T-helper 2 cell treated with Interferon-gamma antibody and Interleukin-4, amounts not matched to agents 100 ng/mL and 5 ng/mL, for 36 hours (primary cell): ENCODE results near the gene MTHFD1L. TPM values are rescaled to one million over a fixed set of nuclear protein-coding genes. Genes with fewer than 3 reads are reported as not detected.

ENCODE experiments used
- intact Hi-C: fragments of 100-400 bp; cut with micrococcal nuclease; formaldehyde crosslinking; loops from one replicate; pipeline ENCODE4 v1.15.1; 2023
- total RNA-seq: library from RNA; stranded (reverse); gene quantifications from 2 replicates; pipeline ENCODE4 v1.2.3, GENCODE V29; 2022

Gene MTHFD1L
- total RNA-seq, 1 donor from 2014 or later, result 41.5 TPM

- intact Hi-C loops, result loop anchor here (1.0 to 2.0 kb wide), 2 partner anchors 13 to 17 kb away; no protein-coding TSS in a partner anchor
Observed at GRCh38 chr6:150987371-150987828, 121.9 kb downstream of the MTHFD1L start.

DNA sequence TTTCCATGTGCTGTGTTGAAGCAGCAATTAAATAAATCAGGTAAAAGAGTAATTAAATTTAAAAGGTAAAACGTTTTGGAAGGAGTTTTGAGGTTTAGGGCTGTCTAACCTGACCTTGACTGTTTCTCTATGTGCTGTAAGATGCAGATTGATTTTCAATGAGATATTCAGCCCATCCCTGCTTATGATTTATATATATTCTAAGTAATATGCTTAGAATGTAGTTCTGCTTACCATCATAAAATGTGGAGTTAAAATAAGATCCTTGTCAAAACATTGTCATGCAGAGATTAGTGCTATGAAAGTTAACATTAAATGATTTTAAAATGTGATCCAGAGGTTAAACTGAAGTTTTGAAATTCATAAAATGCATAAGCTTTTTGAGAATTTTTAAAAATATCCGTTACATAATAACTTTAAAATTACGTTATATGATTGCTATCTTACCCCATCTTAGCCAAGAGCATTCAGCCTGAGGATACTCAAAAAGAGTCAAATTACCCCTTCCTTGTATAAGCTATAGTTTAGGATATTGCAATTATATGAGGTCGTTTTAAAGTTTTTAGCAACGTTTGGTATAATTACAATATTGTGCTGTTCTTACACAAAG, 122.5 kb downstream of the MTHFD1L start:
- intact Hi-C loops, result loop anchor here (1.0 to 2.0 kb wide), 2 partner anchors 13 to 16 kb away; no protein-coding TSS in a partner anchor

GRCh38 chr6:150991487-150991886, 126.0 kb downstream of the MTHFD1L start:
- intact Hi-C loops, result no loop called here

DNA sequence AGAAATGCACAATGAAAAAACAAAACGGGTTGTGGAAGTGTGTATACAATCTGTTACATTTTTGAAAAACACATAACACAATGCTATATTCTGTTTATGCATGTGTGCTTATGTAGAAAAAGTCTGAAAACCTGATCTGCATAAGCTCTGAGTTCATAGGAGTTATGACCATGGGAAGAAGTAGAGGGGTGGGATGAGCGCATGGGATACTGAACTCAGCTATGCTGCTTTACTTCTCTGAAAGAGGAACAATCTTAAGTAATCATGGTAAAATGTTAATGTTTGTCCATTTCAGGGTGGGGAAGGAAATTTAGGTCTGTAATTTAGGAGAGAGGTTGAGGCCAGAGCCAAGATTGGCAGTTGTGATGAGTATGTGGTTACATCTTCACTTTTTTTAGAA, 126.8 kb downstream of the MTHFD1L start:
- intact Hi-C loops, result no loop called here

- intact Hi-C loops, result no loop called here
Observed at GRCh38 chr6:150992703-150993102, 127.2 kb downstream of the MTHFD1L start.

- intact Hi-C loops, result no loop called here
Observed at GRCh38 chr6:150993253-150993652, 127.8 kb downstream of the MTHFD1L start.

- intact Hi-C loops, result no loop called here
Observed at GRCh38 chr6:150994026-150994425, 128.5 kb downstream of the MTHFD1L start.

DNA sequence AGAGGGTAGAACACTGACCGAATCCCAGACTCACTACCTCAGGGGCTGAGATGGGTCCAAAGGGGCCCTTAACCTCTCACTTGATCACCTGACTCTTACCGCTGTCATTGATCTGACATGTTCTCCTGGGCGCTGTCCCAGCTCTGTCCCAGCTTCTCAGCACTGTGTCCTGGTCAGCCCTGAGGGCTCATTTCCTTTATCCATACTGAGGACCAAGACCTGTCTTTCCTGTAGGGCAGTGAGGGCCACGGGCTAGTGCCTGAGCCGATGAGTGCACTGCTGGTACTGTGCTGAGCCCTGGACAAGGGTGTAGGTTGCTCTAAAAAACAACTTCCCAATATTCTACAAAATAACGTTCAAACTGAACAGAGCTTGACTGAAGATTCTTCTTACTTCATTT, 131.5 kb downstream of the MTHFD1L start:
- intact Hi-C loops, result no loop called here

DNA sequence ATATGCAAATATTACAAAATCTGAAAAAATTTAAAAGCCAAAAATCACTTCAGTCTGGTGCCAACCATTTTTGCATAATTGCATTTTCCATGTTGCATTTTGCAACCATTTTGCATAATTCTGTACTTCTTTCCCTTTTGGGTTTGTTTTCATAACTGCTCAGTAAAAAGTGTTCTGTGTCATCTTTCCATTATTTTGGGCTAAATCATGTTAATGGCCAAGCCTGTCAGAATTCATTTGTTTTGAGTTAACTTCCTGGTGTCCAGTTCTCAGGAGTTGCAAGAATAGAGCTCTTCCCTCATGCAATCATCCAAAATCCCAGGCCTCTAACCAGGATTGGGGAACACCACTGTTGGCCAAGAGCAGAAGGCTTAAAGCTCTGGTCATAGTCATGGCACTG, 133.6 kb downstream of the MTHFD1L start:
- intact Hi-C loops, result no loop called here

- intact Hi-C loops, result no loop called here
Observed at GRCh38 chr6:150999576-150999975, 134.1 kb downstream of the MTHFD1L start.

DNA sequence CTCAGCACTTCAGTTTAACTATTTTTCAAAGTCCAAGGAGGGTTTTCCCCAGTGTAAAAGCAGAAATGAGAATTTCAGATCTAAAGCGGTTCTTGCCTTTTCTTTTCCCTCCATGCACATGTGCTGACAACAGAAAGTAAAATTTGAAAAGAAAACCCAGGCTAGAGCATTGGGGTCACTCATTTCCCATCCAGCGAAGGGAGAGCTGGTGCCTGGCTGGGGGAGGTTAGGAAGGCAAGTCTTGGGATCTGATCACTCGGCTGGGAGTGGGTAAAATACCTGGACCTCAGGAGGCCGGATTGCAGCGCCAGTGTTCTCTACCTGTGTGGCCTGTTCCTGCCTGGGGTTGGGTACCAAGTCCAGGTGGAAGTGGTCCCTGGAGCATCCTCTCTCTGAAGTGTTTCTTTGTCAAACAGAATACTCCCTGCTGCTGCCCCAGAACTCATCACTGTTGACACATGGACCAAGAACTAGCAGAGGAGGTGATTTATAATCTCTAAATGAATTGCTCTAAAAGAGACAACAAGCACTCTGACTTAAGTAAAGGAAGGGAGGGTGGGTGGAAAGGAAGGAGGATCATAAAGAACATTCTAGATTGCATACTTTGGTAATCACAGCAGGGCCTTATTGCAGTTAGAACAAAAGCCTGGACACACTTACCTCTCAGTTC, 136.0 kb downstream of the MTHFD1L start:
- intact Hi-C loops, result loop anchor here (2.0 kb wide), 1 partner anchor 15 kb away; no protein-coding TSS in a partner anchor

- intact Hi-C loops, result no loop called here
Observed at GRCh38 chr6:151002057-151002450, 136.6 kb downstream of the MTHFD1L start.

DNA sequence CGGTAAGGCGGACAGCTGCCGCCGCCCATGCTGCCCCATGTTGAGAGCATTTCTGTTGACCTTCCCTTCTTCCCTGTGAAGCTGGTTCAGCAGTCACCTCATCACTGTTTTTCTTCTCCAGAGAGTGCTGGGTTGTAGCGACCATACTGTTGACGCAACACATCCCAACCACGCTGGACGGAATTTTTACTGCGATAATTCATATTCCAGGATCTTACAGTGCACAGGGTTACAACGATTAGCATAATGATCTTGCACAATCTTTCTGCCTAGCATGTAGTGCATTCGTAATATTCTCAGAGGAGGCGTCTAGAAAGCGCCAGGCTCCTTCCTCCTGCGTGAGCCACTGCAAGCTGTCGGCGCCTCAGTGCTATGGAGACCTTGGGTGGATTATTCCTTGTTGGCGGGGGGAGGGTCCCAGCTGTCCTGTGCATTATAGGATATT, 137.0 kb downstream of the MTHFD1L start:
- intact Hi-C loops, result no loop called here

DNA sequence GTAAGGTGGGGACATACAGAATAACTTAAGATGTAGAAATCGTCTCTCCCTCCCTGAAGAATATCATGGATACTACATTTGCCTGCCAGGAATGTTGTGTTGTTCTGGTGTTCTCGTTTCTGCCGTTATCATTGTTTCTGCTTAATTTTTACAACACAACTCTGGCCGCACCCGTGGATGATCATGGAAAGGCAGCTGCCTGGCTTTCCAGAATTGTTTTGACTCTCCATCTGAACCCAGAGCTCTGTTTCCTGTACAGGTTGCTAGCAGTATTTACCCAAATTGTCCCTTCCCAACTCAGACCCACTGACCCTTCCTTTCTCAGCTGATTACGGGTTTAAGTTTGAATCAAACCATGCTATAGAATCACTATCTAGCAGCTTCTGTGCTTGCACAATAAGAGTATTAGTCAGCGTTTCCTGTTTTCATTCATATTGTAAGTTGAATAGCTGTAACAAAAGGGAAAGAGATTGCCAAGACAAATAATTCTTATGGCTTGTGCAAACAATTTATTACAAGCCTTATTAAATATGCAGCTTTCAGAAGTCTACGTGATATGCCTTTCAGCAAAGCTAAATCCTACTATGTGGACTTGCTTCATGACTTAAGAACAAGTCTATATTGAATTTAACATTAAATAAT, 139.0 kb downstream of the MTHFD1L start:
- intact Hi-C loops, result loop anchor here (1.0 kb wide), 1 partner anchor 17 kb away; no protein-coding TSS in a partner anchor

- intact Hi-C loops, result no loop called here
Observed at GRCh38 chr6:151005164-151005563, 139.7 kb downstream of the MTHFD1L start.

DNA sequence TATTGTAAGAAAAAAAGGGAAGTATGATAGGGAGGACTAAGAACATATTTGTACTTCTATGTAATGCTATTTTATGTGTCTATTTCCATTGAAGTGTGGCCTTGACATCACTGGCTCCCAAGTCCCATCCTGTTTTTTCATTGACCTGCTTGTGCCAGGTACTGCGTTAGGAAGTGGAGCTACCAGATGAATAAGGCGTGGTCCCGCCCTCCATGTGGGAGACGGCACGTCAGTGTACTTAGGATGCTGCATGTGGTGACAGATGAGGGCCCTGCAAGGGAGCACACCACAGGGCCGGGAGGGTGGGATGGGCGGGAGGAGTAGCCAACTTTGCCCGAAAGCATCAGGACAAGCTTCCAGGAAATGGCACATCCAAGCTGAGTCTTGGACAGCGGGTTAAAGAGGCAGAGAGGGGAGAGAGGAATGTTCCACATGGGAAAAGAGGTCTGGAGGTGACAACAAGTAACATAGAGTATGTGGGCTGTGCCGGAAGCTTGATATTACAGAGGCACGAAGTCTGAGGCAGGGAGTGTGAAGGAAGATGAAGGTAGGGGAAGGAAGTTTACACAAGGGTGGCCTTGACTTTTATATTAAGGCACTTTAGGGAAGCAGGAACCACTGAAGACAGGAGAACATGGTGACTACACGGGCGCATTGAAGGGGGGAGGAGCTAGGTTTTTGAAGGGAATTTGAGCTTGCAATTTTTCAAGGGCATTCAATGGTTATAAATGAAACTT, 140.6 kb downstream of the MTHFD1L start:
- intact Hi-C loops, result no loop called here

- intact Hi-C loops, result no loop called here
Observed at GRCh38 chr6:151007076-151007475, 141.6 kb downstream of the MTHFD1L start.

DNA sequence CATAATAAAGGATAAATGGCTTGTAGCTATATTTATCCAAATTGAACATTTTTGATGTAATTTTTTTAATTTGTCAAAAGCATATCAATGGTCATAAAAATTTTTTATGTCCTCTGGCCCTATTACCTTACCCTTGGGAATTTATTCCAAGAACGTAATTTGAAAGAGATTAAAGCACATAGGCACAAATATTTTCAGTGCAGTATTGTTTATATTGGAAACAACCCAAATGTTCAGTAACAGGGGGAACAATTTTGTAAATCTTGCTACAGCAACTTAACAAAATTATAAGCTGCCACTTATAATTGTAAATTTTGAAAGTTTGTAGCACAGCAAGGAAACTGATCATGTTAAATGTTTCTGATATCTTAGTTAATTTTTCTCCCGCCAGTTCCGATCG, 142.4 kb downstream of the MTHFD1L start:
- intact Hi-C loops, result no loop called here

DNA sequence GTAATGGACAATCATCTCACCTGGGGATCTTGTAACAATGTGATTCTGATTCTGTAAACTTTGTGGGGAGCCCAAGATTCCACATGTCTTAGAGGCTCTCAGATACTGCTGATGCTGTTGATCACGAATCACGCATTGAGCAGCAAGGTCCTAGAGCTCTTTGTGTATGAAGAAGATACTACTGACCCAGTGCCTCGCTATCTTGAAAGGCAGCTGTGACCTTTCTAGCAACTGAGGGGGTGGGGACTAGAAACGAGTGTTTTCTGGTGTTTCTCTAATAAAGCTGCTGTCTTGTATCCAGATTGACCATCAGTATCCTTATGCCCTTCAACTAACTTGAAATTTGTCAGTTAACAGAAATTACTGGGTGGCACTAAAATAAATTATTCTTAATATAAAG, 142.9 kb downstream of the MTHFD1L start:
- intact Hi-C loops, result no loop called here

- intact Hi-C loops, result no loop called here
Observed at GRCh38 chr6:151009576-151009975, 144.1 kb downstream of the MTHFD1L start.

DNA sequence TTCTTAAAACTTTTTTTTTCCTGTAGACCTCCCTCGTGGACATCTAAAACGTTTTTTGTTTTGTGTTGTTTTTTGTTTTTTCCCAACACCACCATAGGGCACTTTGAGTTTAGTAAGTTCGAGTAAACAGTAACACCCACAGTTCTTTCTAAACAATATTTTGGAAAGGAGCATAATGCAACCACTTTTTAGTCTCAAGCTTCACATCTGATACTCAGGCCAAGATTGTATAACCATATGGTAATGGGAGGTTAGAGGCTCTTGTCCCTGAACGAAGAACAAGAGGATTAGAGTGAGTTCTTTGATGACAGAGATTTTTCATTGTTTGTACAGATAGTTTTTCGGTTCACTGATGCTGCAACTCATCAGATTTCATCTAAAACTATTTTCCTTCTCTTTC, 144.6 kb downstream of the MTHFD1L start:
- intact Hi-C loops, result no loop called here
